MM.1S (cell line): ENCODE results near the gene DNM1.
"Not testable (repeated sequence)": the region's sequence is repeated elsewhere in the genome, so short reads cannot be mapped to it uniquely, and the experiment has no call there.

ENCODE experiments used
- DNase-seq: peaks from one replicate; pipeline ENCODE4 v3.0.0-alpha.2; 2015
- H2AFZ ChIP-seq: fragments of 300-600 bp; sonication (generic); 2 replicates; pipeline ENCODE4 v1.6.0; 2016; ENCODE audit warnings: antibody characterized with exemption, low read length
- H3F3A ChIP-seq: fragments of 300-600 bp; sonication (generic); 2 replicates; pipeline ENCODE4 v1.6.1; 2016; ENCODE audit warnings: mild to moderate bottlenecking, antibody characterized with exemption, low read length, moderate library complexity, mixed read lengths; ENCODE audit not compliant: insufficient read depth
- H3K27ac ChIP-seq: fragments of 300-600 bp; sonication (generic); 2 replicates; pipeline ENCODE4 v1.5.1; 2016; ENCODE audit warnings: mild to moderate bottlenecking, low read length
- H3K27me3 ChIP-seq: fragments of 300-600 bp; sonication (generic); replicated peaks from 2 replicates; pipeline ENCODE4 v1.6.0; 2016; ENCODE audit warnings: low read length; ENCODE audit not compliant: insufficient read depth
- H3K36me3 ChIP-seq: fragments of 300-600 bp; sonication (generic); replicated peaks from 2 replicates; pipeline ENCODE4 v1.6.1; 2016; ENCODE audit warnings: mild to moderate bottlenecking, low read length, mixed read lengths; ENCODE audit not compliant: insufficient read depth
- H3K4me1 ChIP-seq: fragments of 300-600 bp; sonication (generic); 2 replicates; pipeline ENCODE4 v1.6.1; 2016; ENCODE audit warnings: low read length, mixed read lengths
- H3K4me2 ChIP-seq: fragments of 300-600 bp; sonication (generic); 2 replicates; pipeline ENCODE4 v1.6.0; 2016; ENCODE audit warnings: low read depth, low read length
- H3K4me3 ChIP-seq: fragments of 300-600 bp; sonication (generic); 2 replicates; pipeline ENCODE4 v1.5.1; 2016; ENCODE audit warnings: low read length, mixed read lengths
- H3K79me2 ChIP-seq: fragments of 300-600 bp; sonication (generic); 2 replicates; pipeline ENCODE4 v1.6.1; 2016; ENCODE audit warnings: mixed run types, low read length, mixed read lengths
- H3K9ac ChIP-seq: fragments of 300-600 bp; sonication (generic); 2 replicates; pipeline ENCODE4 v1.6.1; 2016; ENCODE audit warnings: low read length, mixed read lengths
- H3K9me2 ChIP-seq: fragments of 300-600 bp; sonication (generic); replicated peaks from 2 replicates; pipeline ENCODE4 v1.6.1; 2016; ENCODE audit warnings: mild to moderate bottlenecking, low read length, mixed read lengths; ENCODE audit not compliant: insufficient read depth
- H3K9me3 ChIP-seq: fragments of 300-600 bp; sonication (generic); replicated peaks from 2 replicates; pipeline ENCODE4 v1.6.1; 2016; ENCODE audit warnings: mild to moderate bottlenecking, low read length, mixed read lengths; ENCODE audit not compliant: insufficient read depth
- H4K20me1 ChIP-seq: fragments of 300-600 bp; sonication (generic); 2 replicates; pipeline ENCODE4 v1.6.1; 2016; ENCODE audit warnings: mild to moderate bottlenecking, low read length, moderate library complexity, mixed read lengths; ENCODE audit not compliant: insufficient read depth
- EZH2 ChIP-seq: fragments of 300-600 bp; sonication (generic); optimal IDR thresholded peaks from 2 replicates; pipeline ENCODE3; 2017; ENCODE audit warnings: low read depth, mild to moderate bottlenecking, antibody characterized with exemption, low read length, mixed read lengths
- EZH2phosphoT487 ChIP-seq: fragments of 300-600 bp; sonication (generic); IDR thresholded peaks from 2 replicates; pipeline ENCODE4 v1.6.1; 2018; ENCODE audit warnings: antibody characterized with exemption, low read length
- TF ChIP-seq, protein P1 (sequence below): fragments of 300-600 bp; sonication (generic); IDR thresholded peaks from 2 replicates; pipeline ENCODE4 v1.5.1; 2016; ENCODE audit warnings: antibody characterized with exemption, low read length, mixed read lengths

DNM1 gene

DNA sequence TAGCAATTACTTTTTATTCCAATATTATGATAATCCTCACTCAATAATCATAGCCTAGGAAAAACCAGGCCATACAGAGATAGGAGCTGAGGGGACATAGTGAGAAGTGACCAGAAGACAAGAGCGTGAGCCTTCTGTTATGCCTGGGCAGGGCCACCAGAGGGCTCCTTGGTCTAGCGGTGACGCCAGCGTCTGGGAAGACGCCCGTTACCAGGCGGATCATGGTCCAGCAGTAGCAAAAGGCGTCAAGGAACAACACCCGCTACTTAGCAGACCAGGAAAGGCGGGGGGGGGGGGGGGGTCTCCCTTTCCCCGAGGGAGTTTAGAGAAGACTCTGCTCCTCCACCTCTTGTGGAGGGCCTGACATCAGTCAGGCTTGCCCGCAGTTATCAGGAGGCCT, 21.7 kb upstream of the DNM1 start:
- not testable (repeated sequence) for H3K9me3 ChIP-seq, H3K4me1 ChIP-seq, H3K9me2 ChIP-seq, H3K27me3 ChIP-seq, H3K27ac ChIP-seq, H3F3A ChIP-seq, H3K4me2 ChIP-seq, H3K36me3 ChIP-seq, H2AFZ ChIP-seq, DNase-seq, H3K79me2 ChIP-seq, H3K4me3 ChIP-seq, H4K20me1 ChIP-seq, H3K9ac ChIP-seq
- TF ChIP-seq, protein P1, sequence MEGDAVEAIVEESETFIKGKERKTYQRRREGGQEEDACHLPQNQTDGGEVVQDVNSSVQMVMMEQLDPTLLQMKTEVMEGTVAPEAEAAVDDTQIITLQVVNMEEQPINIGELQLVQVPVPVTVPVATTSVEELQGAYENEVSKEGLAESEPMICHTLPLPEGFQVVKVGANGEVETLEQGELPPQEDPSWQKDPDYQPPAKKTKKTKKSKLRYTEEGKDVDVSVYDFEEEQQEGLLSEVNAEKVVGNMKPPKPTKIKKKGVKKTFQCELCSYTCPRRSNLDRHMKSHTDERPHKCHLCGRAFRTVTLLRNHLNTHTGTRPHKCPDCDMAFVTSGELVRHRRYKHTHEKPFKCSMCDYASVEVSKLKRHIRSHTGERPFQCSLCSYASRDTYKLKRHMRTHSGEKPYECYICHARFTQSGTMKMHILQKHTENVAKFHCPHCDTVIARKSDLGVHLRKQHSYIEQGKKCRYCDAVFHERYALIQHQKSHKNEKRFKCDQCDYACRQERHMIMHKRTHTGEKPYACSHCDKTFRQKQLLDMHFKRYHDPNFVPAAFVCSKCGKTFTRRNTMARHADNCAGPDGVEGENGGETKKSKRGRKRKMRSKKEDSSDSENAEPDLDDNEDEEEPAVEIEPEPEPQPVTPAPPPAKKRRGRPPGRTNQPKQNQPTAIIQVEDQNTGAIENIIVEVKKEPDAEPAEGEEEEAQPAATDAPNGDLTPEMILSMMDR, result 0 out of 2 replicates have a peak, but pooled peaks have one; percentile 5

DNA sequence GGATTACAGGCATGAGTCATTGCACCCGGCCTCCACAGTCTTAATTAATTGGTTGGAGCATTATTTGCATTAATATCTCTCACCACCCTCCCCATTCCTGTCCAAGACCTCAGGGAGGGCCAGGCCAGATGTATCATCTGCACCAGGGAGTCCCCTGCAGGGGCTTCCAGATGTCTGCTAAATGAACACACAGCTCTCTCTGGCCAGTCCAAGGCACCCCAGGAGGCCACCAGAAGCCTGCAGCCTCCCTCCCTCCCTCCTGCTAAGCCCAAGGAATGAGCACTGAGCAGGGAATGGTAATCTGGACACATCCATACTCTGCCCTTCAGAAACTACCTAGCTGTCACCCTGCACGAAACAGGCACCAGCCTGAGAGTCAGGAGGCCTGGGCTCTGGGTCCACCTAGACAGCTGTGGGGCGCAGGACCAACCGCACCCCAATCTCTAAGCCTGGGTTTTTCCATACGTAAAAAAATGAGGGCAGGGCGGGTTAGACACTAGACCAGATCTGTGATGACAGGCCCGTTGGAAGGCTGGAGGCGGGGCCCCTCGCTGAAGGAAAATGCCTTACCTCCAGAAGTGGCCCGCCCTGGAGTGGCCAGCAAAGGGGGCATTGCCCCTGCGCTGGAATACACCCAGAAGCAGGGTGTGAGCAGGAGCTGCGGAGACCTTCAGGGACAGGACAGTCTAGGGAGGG, 20.1 kb upstream of the DNM1 start:
- no peak overlapping the region for H3K27ac ChIP-seq
- no peak for DNase-seq
- no peaks in the 10 kb centered on the region for H3K79me2 ChIP-seq
- H2AFZ ChIP-seq, result no peak overlapping the region
- H3K4me2 ChIP-seq, result no peak overlapping the region
- no peaks in the 10 kb centered on the region for H3K36me3 ChIP-seq
- H3K9me2 ChIP-seq, result no peaks in the 10 kb centered on the region
- H3K9me3 ChIP-seq, result no peaks in the 10 kb centered on the region
- H3K4me3 ChIP-seq, result no peak overlapping the region
- no peaks in the 10 kb centered on the region for H3F3A ChIP-seq
- H3K4me1 ChIP-seq, result no peaks in the 10 kb centered on the region
- H3K9ac ChIP-seq, result no peak overlapping the region
- TF ChIP-seq EZH2 (no peak), EZH2phosphoT487 (no peak)
- TF ChIP-seq, protein P1, result no peak
- no peaks in the 10 kb centered on the region for H3K27me3 ChIP-seq
- 0 out of 2 replicates have a peak, but pooled peaks cover 3% of the 10 kb centered on the region for H4K20me1 ChIP-seq

DNA sequence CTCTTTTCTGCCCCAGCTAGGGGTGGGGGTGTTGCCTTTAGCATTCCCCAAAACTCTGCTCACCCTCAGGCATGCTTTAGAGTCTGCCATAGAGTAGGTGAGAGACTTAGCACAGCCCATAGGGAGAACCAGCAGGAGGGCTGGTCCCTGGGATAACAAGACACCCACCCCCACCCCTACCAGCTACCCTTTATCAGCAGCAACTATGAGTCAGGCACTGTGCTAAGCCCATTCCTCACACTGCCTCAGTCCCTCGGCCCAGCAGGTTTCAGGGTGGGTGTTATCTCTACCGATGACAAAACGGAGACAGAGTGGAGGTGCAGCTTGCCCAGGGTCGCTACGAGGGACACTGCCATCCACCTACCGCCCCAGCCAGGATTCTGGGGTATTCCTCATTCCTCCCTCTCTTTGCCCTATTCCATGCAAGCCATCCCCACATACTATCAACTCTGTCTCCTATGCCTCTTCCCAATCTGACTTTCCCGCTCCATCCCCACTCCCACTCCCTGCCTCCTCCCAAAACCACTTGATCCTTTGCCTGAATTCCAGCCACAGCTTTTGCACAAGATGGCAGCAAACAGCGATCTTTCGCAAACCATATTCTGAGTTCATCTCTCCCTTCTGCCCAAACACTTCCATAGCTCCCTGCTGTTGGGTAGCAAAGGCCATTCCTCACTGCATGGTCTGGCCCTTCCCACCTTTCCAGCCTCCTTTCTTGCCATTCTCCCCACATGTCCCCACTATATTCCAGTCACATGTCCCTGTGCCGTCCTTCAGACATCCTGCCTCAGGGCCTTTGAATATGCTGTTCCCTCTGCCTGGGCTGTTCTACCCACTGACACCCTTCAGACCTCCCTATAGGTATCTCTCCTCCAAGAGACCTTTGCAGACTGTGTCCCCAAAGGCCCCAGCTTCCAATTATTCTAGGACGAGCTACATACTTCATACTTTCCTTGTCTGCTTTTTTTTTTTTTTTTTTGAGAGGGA, 16.9 kb upstream of the DNM1 start:
- Histone ChIP-seq H3K9me3 (no peaks in the 10 kb centered on the region), H3K4me1 (peaks cover 6% of the 10 kb centered on the region; the same call in 1 of the 2 replicates), H3K79me2 (peaks cover 17% of the 10 kb centered on the region), H4K20me1 (no peaks in the 10 kb centered on the region), H2AFZ (no peak overlapping the region), H3K27ac (no peak overlapping the region), H3K4me2 (no peak overlapping the region), H3K4me3 (no peak overlapping the region), H3K36me3 (no peaks in the 10 kb centered on the region), H3K9me2 (no peaks in the 10 kb centered on the region), H3F3A (no peaks in the 10 kb centered on the region), H3K27me3 (no peaks in the 10 kb centered on the region), H3K9ac (no peak overlapping the region)
- no peak for DNase-seq
- TF ChIP-seq EZH2phosphoT487 (no peak), EZH2 (no peak)
- TF ChIP-seq, protein P1, result no peak
